ENCODE data around the gene SLC22A12. TPM values are rescaled to one million over a fixed set of nuclear protein-coding genes. Genes with fewer than 3 reads are reported as not detected.

SLC22A12 gene
- total and polyA plus RNA-seq, 4 experiments from 2014 or later = not detected

DNA sequence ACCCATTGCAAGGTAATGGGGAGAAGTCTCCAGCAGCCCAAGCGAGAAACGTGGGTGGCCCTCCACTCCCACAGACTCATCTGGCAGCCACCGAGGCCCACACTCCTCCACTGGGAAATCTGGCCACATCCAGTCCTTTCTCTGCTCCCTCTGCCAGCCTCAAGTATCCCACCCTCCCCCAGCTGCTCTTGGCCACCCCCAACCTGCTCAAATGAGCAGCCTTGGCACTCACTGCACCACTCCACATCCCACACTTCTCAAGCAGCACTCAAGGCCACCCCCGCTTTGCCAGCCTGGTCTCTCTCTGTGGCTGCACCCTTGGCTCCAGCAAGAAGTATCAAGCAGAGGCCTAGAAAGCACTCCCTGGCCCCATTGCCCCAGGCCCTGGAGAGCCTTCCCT is 28.2 kb downstream of the SLC22A12 start:
- H3K4me3 Mint-ChIP-seq = no peak overlapping the region
- H3K27ac Mint-ChIP-seq = peak overlapping the region in 1 of 7 donors; percentile 73
- peaks cover 0 to 5% (median 0%) of the 10 kb centered on the region in 4 donors for H3K4me1 Mint-ChIP-seq
- POLR2A ChIA-PET (ENCODE audit: partially characterized antibody) = no interaction called here
- DNase-seq = no peak
- intact Hi-C loops (cut with micrococcal nuclease) = no loop called here
- H3K27me3 Mint-ChIP-seq = peaks cover 0 to 2% of the 10 kb centered on the region in 2 donors
- Histone ChIP-seq H3K4me3 (ENCODE audit: low read length in 2 of 2) (no peak overlapping the region), H3K27me3 (ENCODE audit: insufficient read depth, low read length) (no peaks in the 10 kb centered on the region), H3K27ac (ENCODE audit: low read depth, low read length) (no peak overlapping the region), H3K9me3 (ENCODE audit: control insufficient read depth in 1 of 2, low read length in 2 of 2) (no peaks in the 10 kb centered on the region), H3K4me1 (ENCODE audit: insufficient read depth, low read length) (peaks cover 4% of the 10 kb centered on the region), H3K36me3 (ENCODE audit: insufficient read depth, low read length) (no peaks in the 10 kb centered on the region)
- H3K36me3 Mint-ChIP-seq = no peaks in the 10 kb centered on the region
- CTCF ChIA-PET (ENCODE audit: partially characterized antibody) = no interaction called here
- no peaks in the 10 kb centered on the region for H3K9me3 Mint-ChIP-seq

DNA sequence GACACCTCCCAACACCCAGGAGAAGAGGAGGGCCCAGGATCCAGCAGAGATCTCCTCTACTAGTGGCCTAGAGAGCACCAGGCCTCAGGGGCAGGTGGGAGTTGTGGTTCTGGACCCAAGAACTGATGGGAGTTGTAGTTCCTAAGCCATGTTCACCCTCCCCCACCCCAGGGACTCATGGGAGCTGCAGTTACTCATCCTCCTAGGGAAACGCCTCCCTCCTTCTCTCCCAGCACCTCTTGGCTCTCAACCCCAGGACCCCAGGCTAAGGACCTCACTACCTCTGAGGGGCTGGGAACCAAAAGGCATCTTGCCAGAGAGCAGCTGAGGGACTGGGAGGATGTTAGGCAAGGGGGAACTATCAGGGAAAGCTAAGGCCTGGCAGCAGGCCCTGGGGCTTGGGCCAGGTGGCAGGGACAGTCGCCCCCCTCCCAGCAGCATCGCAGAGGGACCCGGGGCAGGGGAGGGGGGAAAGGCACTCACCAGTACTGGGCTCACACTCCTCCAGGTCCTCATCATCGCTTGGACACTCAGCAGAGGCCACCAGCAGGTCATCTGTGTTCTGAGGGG is 28.9 kb downstream of the SLC22A12 start:
- H3K27me3 Mint-ChIP-seq = peaks cover 0 to 2% of the 10 kb centered on the region in 2 donors
- Histone ChIP-seq H3K27ac (ENCODE audit: low read depth, low read length) (no peak overlapping the region), H3K27me3 (ENCODE audit: insufficient read depth, low read length) (no peaks in the 10 kb centered on the region), H3K4me3 (ENCODE audit: low read length in 2 of 2) (no peak overlapping the region), H3K36me3 (ENCODE audit: insufficient read depth, low read length) (no peaks in the 10 kb centered on the region), H3K4me1 (ENCODE audit: insufficient read depth, low read length) (peaks cover 4% of the 10 kb centered on the region), H3K9me3 (ENCODE audit: control insufficient read depth in 1 of 2, low read length in 2 of 2) (no peaks in the 10 kb centered on the region)
- no peak overlapping the region for H3K4me3 Mint-ChIP-seq
- H3K36me3 Mint-ChIP-seq = no peaks in the 10 kb centered on the region
- CTCF ChIA-PET (ENCODE audit: partially characterized antibody) = no interaction called here
- intact Hi-C loops (cut with micrococcal nuclease) = no loop called here
- H3K4me1 Mint-ChIP-seq = peaks cover 0 to 5% (median 0%) of the 10 kb centered on the region in 4 donors
- DNase-seq = no peak
- POLR2A ChIA-PET (ENCODE audit: partially characterized antibody) = no interaction called here
- H3K9me3 Mint-ChIP-seq = no peaks in the 10 kb centered on the region
- no peak overlapping the region for H3K27ac Mint-ChIP-seq

DNA sequence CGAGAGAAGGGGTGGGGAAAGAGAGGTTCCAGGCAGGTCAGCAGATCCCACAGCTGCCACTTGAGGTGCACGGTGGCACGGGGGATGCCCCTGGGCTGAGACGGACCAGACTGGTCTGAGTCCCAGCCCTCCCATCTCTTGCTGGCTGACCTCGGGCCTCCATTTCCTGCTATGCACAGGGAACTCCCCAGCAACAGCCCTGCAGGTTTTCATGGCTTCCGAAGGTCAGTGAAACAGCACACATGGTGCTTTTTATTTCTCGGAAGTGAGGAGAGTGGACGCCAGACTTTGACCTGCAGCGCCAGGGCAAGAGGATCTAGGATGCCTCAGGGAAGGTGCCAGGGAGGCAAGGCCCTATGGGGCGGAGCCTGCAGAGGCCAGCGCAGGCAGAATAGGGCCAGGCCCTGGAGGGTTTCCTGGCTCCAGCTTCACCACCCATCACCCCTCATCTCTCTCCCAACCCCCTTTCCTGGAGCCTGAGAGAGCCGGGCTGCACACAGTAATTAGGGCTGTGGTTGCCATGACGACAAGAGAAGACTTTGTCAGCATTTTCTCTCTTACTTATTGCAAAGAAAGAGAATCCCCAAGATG is 29.5 kb downstream of the SLC22A12 start:
- DNase-seq = no peak
- H3K9me3 ChIP-seq (ENCODE audit: control insufficient read depth in 1 of 2, low read length in 2 of 2) = no peaks in the 10 kb centered on the region
- no peak overlapping the region for H3K27ac ChIP-seq (ENCODE audit: low read depth, low read length)
- peaks cover 4% of the 10 kb centered on the region for H3K4me1 ChIP-seq (ENCODE audit: insufficient read depth, low read length)
- H3K27me3 Mint-ChIP-seq = peaks cover 0 to 2% of the 10 kb centered on the region in 2 donors
- no peak overlapping the region for H3K4me3 Mint-ChIP-seq
- H3K9me3 Mint-ChIP-seq = no peaks in the 10 kb centered on the region
- intact Hi-C loops (cut with micrococcal nuclease) = no loop called here
- no peak overlapping the region for H3K4me3 ChIP-seq (ENCODE audit: low read length in 2 of 2)
- H3K36me3 ChIP-seq (ENCODE audit: insufficient read depth, low read length) = no peaks in the 10 kb centered on the region
- peaks cover 0 to 5% (median 0%) of the 10 kb centered on the region in 4 donors for H3K4me1 Mint-ChIP-seq
- no peaks in the 10 kb centered on the region for H3K36me3 Mint-ChIP-seq
- CTCF ChIA-PET (ENCODE audit: partially characterized antibody) = no interaction called here
- no peaks in the 10 kb centered on the region for H3K27me3 ChIP-seq (ENCODE audit: insufficient read depth, low read length)
- POLR2A ChIA-PET (ENCODE audit: partially characterized antibody) = no interaction called here
- H3K27ac Mint-ChIP-seq = peak overlapping the region in 1 of 7 donors; percentile 82

DNA sequence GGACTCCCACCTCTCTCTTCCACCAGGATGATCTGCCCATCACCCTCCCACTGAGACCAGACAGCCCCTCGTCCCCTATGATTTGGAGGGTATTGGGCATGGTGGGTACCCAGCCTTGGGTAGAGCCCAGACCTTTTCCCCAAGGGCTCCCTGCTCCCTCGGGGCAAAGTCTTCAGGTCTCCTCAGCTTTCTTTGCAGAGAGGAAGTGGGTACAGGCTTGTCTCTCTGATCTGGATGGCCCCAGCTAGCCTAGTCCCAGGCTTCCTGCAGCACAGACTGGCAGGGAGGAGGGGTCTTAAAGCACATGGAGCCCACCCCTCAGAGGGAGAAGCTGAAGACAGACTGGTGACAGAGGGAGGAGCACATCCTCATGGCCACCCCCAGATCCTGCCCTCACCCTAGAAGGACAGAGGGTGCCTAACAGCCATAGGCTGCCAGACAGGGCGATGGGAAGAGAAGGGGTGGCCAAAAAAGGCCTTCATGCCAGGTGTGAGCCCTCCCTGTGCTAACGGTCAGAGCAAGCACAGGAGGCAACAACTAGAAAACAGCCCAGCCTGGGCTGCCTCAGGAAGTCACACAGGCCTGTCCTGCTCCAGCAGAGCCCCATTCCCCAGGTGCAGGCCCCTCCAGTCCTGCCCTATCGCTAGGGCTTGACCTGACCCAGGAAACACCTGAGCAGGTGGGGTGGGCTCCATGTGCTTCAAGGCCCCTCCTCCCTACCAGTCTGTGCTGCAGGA is 30.4 kb downstream of the SLC22A12 start:
- DNase-seq = no peak
- Mint-ChIP-seq H3K36me3 (no peaks in the 10 kb centered on the region), H3K4me3 (no peak overlapping the region), H3K27ac (no peak overlapping the region), H3K9me3 (no peaks in the 10 kb centered on the region), H3K27me3 (peaks cover 0 to 2% of the 10 kb centered on the region in 2 donors), H3K4me1 (peaks cover 0 to 5% (median 0%) of the 10 kb centered on the region in 4 donors)
- Histone ChIP-seq H3K27ac (ENCODE audit: low read depth, low read length) (no peak overlapping the region), H3K4me1 (ENCODE audit: insufficient read depth, low read length) (peaks cover 4% of the 10 kb centered on the region), H3K9me3 (ENCODE audit: control insufficient read depth in 1 of 2, low read length in 2 of 2) (no peaks in the 10 kb centered on the region), H3K4me3 (ENCODE audit: low read length in 2 of 2) (no peak overlapping the region), H3K36me3 (ENCODE audit: insufficient read depth, low read length) (no peaks in the 10 kb centered on the region), H3K27me3 (ENCODE audit: insufficient read depth, low read length) (no peaks in the 10 kb centered on the region)
- ChIA-PET POLR2A (ENCODE audit: partially characterized antibody) (no interaction called here), CTCF (ENCODE audit: partially characterized antibody) (no interaction called here)
- intact Hi-C loops (cut with micrococcal nuclease) = no loop called here

DNA sequence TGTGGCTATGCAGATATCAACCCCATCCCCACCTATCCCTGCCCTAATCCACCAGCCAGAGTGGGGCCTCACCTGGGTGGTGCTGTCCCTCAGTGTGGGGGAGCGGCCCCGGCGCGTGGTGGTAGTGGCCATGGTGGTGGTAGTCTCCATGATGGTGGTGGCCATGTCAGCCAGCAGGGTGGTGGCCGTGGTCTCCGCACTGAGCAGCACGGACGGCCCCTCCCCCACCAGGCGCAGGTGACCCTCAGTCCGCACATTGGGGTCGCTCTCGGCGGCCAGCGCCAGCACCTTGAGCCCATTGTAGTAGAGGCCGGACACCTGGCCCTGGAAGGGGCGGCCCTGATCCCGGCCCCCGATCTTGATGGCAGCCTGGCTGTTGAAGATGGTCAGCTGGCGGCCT is 31.7 kb downstream of the SLC22A12 start:
- Histone ChIP-seq H3K27me3 (ENCODE audit: insufficient read depth, low read length) (no peaks in the 10 kb centered on the region), H3K4me1 (ENCODE audit: insufficient read depth, low read length) (peaks cover 4% of the 10 kb centered on the region), H3K36me3 (ENCODE audit: insufficient read depth, low read length) (no peaks in the 10 kb centered on the region), H3K27ac (ENCODE audit: low read depth, low read length) (no peak overlapping the region), H3K9me3 (ENCODE audit: control insufficient read depth in 1 of 2, low read length in 2 of 2) (no peaks in the 10 kb centered on the region), H3K4me3 (ENCODE audit: low read length in 2 of 2) (no peak overlapping the region)
- H3K27me3 Mint-ChIP-seq = peaks cover 0 to 2% of the 10 kb centered on the region in 2 donors
- peaks cover 0 to 5% (median 0%) of the 10 kb centered on the region in 4 donors for H3K4me1 Mint-ChIP-seq
- CTCF ChIA-PET (ENCODE audit: partially characterized antibody) = no interaction called here
- no peak overlapping the region for H3K27ac Mint-ChIP-seq
- no peaks in the 10 kb centered on the region for H3K36me3 Mint-ChIP-seq
- intact Hi-C loops (cut with micrococcal nuclease) = no loop called here
- DNase-seq = no peak
- H3K9me3 Mint-ChIP-seq = no peaks in the 10 kb centered on the region
- POLR2A ChIA-PET (ENCODE audit: partially characterized antibody) = no interaction called here
- H3K4me3 Mint-ChIP-seq = no peak overlapping the region

DNA sequence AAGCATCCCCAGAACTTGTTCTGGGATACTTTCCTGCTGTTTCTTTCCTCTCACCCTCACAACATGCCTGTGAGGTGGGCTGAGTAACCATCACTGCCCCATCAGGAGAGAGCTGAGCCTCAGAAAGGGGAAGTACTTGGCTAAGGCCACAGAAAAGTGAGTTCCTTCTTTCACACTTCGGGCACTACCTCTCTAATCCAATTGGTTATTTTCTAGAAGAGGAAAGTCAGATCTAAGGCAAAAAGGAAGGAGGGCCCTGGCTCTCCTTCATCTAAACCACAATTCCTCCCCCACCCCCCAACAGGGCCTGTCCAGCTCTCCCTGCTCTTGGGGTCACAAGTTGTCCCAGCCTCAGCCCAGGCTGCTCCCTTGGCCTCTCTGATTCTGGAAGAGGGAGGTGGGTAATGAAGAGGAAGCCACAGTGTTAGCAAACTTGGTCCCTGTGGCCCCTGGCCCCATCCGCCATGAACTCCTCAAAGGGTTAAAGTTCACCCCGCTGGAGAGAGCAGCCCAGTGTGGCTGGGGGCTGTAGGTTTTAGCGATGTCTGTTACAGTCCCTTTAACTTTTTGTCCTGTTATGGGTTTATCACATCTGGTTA is 34.0 kb downstream of the SLC22A12 start:
- peaks cover 0 to 5% (median 0%) of the 10 kb centered on the region in 4 donors for H3K4me1 Mint-ChIP-seq
- no peak overlapping the region for H3K4me3 ChIP-seq (ENCODE audit: low read length in 2 of 2)
- intact Hi-C loops (cut with micrococcal nuclease) = no loop called here
- ChIA-PET CTCF (ENCODE audit: partially characterized antibody) (no interaction called here), POLR2A (ENCODE audit: partially characterized antibody) (no interaction called here)
- no peak for DNase-seq
- no peak overlapping the region for H3K4me3 Mint-ChIP-seq
- H3K9me3 ChIP-seq (ENCODE audit: control insufficient read depth in 1 of 2, low read length in 2 of 2) = no peaks in the 10 kb centered on the region
- H3K27me3 ChIP-seq (ENCODE audit: insufficient read depth, low read length) = no peaks in the 10 kb centered on the region
- H3K27me3 Mint-ChIP-seq = peaks cover 0 to 4% of the 10 kb centered on the region in 2 donors
- no peaks in the 10 kb centered on the region for H3K36me3 ChIP-seq (ENCODE audit: insufficient read depth, low read length)
- no peaks in the 10 kb centered on the region for H3K36me3 Mint-ChIP-seq
- peaks cover 4% of the 10 kb centered on the region for H3K4me1 ChIP-seq (ENCODE audit: insufficient read depth, low read length)
- H3K27ac Mint-ChIP-seq = no peak overlapping the region
- peaks cover 0 to 1% (median 0%) of the 10 kb centered on the region in 8 donors for H3K9me3 Mint-ChIP-seq
- no peak overlapping the region for H3K27ac ChIP-seq (ENCODE audit: low read depth, low read length)

DNA sequence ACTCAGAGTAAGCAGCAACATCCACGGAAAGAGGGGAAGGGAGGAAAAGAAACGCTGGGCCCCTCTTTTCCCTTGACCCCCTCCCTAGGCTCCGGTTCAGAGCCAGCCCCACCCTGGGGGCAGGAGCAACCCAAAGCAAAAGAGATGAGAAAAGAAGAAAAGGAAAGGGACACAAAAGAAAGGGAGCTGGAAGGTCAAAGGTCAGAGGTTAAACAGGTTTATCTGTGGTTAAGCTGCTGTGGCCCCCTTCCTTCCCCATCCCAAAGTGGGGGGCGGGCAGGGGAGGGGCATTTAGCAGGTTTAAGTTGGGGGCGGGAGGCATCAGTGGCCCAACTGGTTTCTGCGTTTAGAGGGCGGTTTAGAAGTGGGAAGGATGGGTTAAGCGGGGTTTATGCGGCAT is 35.6 kb downstream of the SLC22A12 start:
- H3K4me1 ChIP-seq (ENCODE audit: insufficient read depth, low read length) = no peaks in the 10 kb centered on the region
- H3K4me3 ChIP-seq (ENCODE audit: low read length in 2 of 2) = no peak overlapping the region
- peak overlapping the region in 1 of 7 donors; percentile 80 for H3K27ac Mint-ChIP-seq
- DNase-seq = no peak
- peaks cover 0 to 1% (median 0%) of the 10 kb centered on the region in 8 donors for H3K9me3 Mint-ChIP-seq
- POLR2A ChIA-PET (ENCODE audit: partially characterized antibody) = no interaction called here
- no peaks in the 10 kb centered on the region for H3K9me3 ChIP-seq (ENCODE audit: control insufficient read depth in 1 of 2, low read length in 2 of 2)
- H3K36me3 ChIP-seq (ENCODE audit: insufficient read depth, low read length) = no peaks in the 10 kb centered on the region
- H3K36me3 Mint-ChIP-seq = no peaks in the 10 kb centered on the region
- peaks cover 0 to 4% of the 10 kb centered on the region in 2 donors for H3K27me3 Mint-ChIP-seq
- H3K4me1 Mint-ChIP-seq = no peaks in the 10 kb centered on the region
- H3K27ac ChIP-seq (ENCODE audit: low read depth, low read length) = no peak overlapping the region
- intact Hi-C loops (cut with micrococcal nuclease) = no loop called here
- no peak overlapping the region for H3K4me3 Mint-ChIP-seq
- H3K27me3 ChIP-seq (ENCODE audit: insufficient read depth, low read length) = no peaks in the 10 kb centered on the region
- CTCF ChIA-PET (ENCODE audit: partially characterized antibody) = no interaction called here
